ENCODE measurements around the gene OTOL1.

DNA sequence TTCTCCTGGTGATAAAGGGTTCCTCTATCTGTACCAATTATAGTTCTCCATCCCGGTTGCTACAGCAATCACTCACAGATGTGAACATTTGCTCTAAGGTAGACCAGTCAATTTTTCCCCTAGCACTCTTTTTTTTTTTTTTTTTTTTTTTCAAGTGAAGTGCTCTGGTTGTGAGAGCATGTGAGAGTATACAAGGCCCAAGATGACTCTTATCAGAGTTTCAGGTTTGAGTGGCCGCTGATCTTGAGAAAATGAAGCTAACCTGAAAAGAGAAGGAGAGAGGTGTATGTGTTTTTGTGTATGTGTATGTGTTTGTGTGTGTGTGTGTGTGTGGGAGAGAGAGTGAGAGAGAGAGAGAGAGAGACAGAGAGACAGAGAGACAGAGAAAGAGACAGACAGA lies 44.4 kb upstream of the OTOL1 start:
- TF ChIP-seq CTCF (conservative IDR thresholded peaks at IDR 0.05; ENCODE audit: low read length), result no peak
- TF ChIP-seq EZH2phosphoT487 (IDR thresholded peaks at IDR 0.05; ENCODE audit: borderline replicate concordance, low read depth, low read length), result no peak

All from OCI-LY7 (cell line).